ENCODE results near the gene CGGBP1.

- TF ChIP-seq CTCF (IDR thresholded peaks at IDR 0.05; ENCODE audit: borderline replicate concordance, extremely low read depth, low read length, poor library complexity, severe bottlenecking): no peak
- no peak for TF ChIP-seq EZH2 (IDR thresholded peaks at IDR 0.05; ENCODE audit: borderline replicate concordance, low read depth, low read length, severe bottlenecking)
These were observed 24.0 kb upstream of the CGGBP1 start for GRCh38 chr3:88082854-88083253.

Measured in DND-41 (cell line).